ENCODE measurements around the gene ELL2. TPM values are rescaled to one million over a fixed set of nuclear protein-coding genes. Genes with fewer than 3 reads are reported as not detected.

ELL2 gene
- total RNA-seq, 1 donor from 2014 or later = 30.5 TPM

DNA sequence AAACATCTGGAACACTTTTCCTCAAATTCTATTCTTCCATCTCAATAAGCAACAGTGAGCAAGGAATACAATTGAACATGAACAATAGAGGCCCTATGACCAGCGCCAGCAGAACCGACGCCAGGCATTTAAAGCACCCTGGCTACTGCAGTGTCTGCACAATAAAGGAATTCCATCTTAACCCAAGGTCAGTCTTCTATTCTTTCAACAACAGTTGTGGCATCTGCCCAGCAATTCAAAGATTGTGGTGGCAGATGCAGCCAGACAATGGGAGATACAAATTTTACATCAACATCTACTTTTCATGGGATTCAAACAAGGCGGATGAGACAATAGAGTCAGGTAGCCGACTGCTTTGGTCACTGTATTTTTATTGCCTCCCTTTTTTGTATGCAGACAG is 65.9 kb downstream of the ELL2 start:
- no peak for DNase-seq (ENCODE audit: low spot score)
- intact Hi-C loops (cut with DNase I) = loop anchor here (10.0 kb wide), 1 partner anchor 439 kb away; no protein-coding TSS in a partner anchor

- intact Hi-C loops (cut with DNase I) = loop anchor here (10.0 kb wide), 1 partner anchor 440 kb away; no protein-coding TSS in a partner anchor
Measured at GRCh38 chr5:95895251-95895650, 66.4 kb downstream of the ELL2 start.

DNA sequence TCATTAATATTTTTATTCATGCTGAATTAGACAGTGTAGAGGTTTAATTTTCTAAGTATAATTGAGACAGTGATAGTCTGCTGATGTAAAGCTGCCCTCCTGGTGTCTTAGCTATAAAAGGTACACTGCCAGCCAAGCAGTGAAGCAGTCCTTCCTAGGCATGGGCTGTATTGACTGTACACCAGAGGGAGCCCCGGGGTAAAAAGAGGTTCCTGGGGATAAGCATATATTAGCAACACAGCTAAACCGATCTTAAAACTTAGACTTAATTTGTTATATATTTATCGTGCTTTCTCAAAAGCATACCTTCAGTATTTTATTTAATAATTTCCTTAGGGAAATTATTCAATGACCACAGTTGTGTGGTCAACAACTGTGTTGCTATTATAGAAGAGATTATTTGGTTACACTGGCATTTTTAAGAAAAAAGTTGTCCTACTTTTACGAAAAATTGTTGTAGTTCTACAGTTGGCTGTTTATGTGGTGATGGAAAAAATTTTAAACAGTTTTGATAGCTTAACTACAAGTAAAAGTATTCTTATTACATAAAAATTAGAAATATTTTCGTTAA is 68.8 kb downstream of the ELL2 start:
- no peak for DNase-seq (ENCODE audit: low spot score)
- intact Hi-C loops (cut with DNase I) = loop anchor here (2.0 to 10.0 kb wide), 2 partner anchors 58 to 442 kb away; no protein-coding TSS in a partner anchor

More at GRCh38 chr5:95895251-95895650, 66.4 kb downstream of the ELL2 start:
- no peak for DNase-seq (ENCODE audit: low spot score)

DNA sequence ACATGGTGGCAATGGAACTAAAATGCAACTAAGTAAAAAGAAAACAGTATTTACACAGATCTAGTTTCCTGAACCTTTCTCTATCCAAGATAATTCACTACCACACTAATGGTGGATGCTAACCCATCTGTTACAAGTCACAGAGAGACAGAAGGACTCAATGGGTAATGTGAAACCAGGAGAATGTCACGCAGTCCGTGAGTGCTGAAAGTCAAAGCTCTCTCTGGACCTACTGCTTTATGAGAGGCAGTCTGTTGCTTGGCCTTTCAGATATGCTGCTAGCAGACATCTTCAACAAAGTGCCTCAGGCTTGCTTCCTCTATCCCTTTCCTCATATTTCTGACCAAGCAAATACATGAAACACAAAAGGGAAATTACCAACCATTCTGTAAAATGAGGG is 70.2 kb downstream of the ELL2 start:
- intact Hi-C loops (cut with DNase I) = loop anchor here (10.0 kb wide), 1 partner anchor 443 kb away; no protein-coding TSS in a partner anchor
- no peak for DNase-seq (ENCODE audit: low spot score)

GRCh38 chr5:95889076-95889475 is 72.6 kb downstream of the ELL2 start:
- no peak for DNase-seq (ENCODE audit: low spot score)
- intact Hi-C loops (cut with DNase I) = no loop called here

DNA sequence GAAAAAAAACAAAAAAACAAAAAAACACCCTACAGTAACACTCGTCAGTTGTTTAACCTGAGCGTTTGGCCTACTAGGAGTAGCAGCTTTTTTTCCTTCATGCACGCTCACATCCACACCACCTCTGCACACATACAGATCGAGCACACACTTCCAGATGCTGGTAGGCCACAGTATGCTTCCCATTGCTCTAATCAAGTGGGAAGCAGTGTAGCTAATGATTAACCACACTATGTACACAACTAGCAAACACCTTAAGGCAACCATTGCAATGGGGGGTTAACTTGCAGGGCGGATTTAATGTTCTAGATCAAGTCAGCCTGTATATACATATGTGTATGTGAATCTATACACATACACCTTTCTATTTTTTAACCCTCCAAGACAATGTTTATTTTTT is 73.7 kb downstream of the ELL2 start:
- DNase-seq (ENCODE audit: low spot score) = no peak
- intact Hi-C loops (cut with DNase I) = no loop called here

DNA sequence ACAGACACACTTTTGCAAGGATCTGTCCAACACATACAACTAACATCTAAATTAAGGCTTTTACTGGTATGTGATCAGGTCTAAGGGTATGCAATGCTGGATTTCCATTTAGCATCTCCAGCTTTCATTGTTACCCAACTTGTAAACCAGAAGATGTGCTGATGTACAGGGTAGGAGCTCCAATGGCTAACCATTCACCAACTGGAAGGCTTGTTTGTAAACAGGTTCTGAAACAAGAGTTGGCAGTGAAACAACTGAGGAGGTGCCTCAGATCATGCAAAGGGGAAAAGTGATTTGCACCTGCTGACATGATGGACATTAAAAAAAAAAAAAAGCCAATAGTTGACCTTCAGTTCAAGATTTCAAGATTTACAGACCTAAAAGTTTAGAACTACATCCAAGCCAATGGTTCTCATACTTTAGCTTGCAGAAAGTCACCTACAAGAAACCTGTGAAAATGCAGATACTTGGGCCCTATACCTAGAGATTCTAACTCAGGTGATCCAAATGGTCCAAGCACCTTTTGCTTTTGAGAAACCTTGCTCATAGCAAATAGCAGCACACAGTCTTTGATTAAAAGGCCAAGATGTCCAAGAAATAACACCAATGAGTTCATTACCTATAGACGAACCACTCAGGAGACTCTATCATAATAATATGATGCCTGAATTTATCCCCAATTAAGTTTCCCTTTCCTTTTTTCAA is 75.2 kb downstream of the ELL2 start:
- DNase-seq (ENCODE audit: low spot score) = no peak
- intact Hi-C loops (cut with DNase I) = no loop called here

- intact Hi-C loops (cut with DNase I) = no loop called here
- no peak for DNase-seq (ENCODE audit: low spot score)
Measured at GRCh38 chr5:95884511-95884910, 77.1 kb downstream of the ELL2 start.

DNA sequence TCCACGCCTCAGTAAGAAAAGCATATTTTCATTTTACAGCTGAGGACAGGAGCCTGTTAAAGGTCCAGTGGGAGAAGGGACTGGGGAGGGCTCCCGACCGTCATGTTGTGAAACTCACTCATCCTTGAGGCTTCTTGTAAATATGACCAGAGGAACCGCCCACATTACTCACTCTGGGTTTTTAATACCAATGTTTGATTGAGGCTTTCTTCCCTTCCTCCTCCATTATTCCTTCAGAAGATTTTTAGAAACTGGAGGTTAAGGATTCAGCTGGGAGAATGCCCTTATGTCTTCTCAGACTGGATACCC is 77.7 kb downstream of the ELL2 start:
- DNase-seq (ENCODE audit: low spot score) = no peak
- intact Hi-C loops (cut with DNase I) = no loop called here

GRCh38 chr5:95883185-95884016 is 78.2 kb downstream of the ELL2 start:
- DNase-seq (ENCODE audit: low spot score) = no peak
- intact Hi-C loops (cut with DNase I) = no loop called here

DNA sequence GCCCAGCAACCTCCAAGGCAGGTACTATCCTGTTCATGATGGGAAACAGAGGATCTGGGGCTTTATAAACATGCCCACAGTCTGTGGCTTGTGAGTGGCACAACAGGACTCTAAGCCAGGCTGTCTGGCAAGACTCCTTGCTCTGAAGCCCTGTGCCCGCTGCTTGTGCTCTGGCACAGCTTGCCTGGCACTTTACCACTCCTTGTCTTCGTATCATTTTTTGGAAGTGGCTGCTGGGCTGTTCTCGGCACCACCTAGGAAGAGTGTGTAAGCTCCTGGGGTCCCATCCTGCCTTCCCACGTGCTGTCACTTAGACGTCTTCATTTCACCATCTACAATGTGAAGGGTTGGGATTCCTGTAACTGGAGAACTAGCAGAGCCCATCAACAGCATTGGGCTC is 79.8 kb downstream of the ELL2 start:
- intact Hi-C loops (cut with DNase I) = no loop called here
- DNase-seq (ENCODE audit: low spot score) = no peak

DNA sequence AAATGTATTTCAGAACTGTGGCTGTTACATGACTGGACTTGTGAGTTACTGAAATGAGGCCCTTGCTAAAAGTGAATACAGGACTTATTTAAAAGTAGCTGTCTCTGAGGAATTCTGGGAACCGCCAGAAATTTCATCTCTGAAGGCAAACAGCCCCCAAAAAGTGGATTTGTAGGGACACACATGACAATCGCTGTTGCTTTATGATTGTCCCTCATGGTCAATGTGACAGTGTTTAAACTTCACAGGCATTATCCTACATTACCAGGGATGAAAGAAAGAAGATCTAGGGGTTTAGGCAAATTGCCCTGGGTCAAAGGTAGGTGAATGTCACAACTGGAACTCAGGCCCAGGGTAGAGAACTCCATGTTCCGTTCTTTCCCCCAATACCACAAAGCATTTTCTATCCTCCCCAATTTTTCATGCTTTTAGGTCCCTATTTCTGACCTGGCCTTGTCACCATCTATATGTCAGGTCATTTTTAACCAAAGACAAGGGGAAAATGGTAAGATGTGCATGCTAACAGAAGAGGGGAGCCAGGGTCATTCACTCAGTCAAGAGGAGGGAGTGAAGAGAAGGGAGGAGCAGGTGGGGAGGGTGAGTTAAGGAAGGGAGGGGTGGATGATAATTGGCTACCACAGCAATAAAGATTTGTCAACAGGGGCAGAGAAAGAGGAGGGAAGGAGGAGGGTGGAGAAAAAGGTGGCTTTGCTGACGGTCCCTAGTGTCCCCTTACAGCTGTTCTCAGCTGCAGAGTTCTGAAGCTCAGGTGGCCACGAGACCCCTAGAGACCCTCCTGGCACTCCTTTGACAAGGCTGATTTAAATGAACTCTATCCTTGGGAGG is 81.3 kb downstream of the ELL2 start:
- DNase-seq (ENCODE audit: low spot score) = no peak
- intact Hi-C loops (cut with DNase I) = no loop called here

DNA sequence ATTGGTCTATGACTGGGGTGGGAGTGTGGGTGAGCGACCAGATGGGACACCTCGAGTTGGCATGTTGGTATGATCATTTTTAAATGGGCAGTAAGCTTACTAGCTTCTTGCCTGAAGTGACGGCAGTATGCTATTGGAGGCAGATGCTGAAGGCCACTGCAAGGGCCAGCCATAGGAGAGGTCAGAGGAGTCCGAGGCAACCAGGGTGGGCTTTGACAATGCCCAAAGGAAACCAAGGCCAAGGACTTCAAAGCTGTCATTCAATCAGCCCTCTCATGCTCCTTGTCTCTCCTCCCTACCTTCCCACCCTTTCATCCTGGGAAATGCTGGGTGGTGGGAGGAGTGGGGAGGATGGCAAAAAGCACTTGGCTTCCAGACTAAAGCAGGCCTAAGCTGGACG is 82.0 kb downstream of the ELL2 start:
- no peak for DNase-seq (ENCODE audit: low spot score)
- intact Hi-C loops (cut with DNase I) = no loop called here

DNA sequence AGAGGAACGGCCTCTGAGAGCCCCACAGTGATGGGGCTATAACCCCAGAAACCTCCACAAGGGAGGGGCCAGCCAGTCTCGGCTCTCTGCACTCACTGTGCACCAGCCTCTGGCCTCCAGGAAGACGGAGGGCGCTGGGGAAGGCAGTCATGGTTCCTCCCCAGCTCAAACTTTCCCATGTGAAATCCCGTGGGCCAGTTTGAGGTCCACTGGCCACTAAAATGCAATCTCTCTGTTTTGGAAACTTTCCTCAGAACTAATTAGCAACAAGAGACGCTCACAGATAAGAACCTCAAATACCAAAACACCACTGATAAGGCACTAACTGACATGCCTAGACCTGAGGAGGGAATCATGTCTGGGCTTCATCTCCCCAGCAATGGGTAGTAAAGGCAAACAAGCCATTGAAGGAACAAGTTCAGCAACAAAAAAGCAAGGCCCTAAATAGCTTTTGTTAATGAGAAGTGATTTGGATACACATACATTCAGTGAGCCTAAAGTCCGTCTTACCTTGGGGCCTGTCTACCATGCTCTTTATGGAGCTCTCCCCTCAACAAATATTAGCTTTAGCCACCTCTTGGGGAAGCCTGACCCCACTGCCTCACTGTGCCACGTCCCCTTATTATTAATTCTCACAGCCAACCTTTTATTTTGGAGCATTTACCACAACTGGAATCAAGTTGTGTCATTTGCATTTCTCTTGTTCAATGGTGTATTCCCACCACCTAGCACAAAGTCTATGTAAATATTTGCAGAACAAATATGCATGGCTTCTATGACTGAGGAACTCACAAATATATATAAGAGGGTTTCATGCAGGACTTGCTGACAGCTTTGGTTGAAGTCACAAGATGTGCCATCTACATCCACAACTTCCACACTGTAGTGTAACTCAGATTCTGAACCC is 83.0 kb downstream of the ELL2 start:
- intact Hi-C loops (cut with DNase I) = no loop called here
- DNase-seq (ENCODE audit: low spot score) = no peak

- intact Hi-C loops (cut with DNase I) = no loop called here
- no peak for DNase-seq (ENCODE audit: low spot score)
Measured at GRCh38 chr5:95876782-95877181, 84.9 kb downstream of the ELL2 start.

DNA sequence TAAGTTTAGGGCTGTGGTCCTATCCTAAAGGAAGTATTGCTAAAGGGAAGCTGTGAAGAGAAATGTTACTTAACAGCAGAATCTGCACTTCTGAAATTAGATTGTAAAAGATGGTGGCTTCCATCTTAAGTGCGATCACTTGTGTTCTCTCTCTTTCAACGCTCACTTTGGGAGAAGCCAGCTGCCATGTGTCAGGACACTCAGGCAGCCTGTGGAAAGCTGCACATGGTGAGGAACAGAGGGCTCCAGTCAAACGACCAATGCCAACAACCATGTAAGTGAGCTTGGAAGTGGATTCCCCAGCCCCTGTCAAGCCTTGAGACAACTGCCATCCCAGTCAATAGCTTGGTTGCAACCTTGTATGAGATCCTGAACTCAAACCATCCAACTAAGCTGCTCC is 87.4 kb downstream of the ELL2 start:
- no peak for DNase-seq (ENCODE audit: low spot score)
- intact Hi-C loops (cut with DNase I) = no loop called here

DNA sequence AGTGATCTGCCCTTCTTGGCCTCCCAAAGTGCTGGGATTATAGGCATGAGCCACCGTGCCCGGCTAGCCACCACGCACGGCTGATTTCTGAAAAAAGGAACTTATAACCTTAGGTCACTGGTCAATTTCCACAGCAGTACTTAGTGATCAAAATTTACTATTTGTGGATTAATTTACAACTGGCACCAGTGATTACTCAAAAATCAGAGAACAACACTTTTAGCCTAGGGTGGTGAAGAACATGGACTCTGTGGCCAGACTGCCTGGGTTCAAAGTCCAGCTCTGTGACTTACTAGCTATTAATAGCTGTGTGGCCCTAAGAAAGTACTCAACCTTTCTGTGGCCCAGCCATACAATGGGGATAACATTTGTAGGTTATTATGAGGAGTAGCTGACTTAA is 88.3 kb downstream of the ELL2 start:
- DNase-seq (ENCODE audit: low spot score) = no peak
- intact Hi-C loops (cut with DNase I) = no loop called here

DNA sequence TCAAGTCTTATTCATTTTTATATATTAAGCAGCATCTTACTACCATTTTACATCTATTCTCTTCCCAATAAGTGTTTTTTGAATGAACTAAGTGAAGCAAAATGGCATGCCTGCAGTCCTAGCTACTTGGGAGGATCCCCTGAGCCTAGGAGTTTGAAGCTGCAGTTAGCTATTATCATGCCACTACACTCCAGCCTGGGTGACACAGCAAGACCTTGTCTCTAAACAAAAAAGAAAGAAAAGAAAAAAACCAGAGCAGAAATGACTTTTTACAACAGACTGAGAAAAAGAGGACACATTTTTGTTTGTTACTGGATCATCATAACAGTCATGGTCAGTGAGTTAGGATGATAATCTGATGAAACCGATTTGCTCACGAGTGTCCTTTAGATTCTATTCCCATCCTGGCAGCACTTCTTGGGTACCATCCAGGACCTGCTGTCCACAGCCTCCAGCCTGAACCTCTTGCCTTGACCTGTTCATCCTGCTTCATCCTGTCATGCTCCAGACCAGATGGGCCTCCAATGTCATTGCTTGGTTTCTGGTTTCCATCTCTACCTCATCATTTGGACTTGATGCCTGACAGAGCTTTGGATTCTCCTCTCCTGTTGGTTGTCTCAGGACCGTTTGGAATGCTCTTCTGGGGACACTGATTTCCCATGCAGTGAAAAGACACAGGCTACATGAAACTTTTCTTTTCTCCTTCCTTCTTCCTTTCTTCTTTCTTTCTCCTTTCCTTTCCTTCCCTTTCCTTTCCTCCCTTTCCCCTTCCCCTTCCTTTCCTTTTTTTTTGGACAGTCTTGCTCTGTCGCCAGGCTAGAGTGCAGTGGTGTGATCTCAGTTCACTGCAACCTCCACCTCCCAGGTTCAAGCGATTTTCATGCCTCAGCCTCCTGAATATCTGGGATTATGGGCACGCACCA is 89.0 kb downstream of the ELL2 start:
- intact Hi-C loops (cut with DNase I) = no loop called here
- DNase-seq (ENCODE audit: low spot score) = no peak
